Neural cell (in vitro differentiated cells): ENCODE measurements around the gene PATL2.

Source experiments
- CTCF ChIP-seq: fragments of 450-650 bp; IDR thresholded peaks from 2 replicates; pipeline ENCODE4 v1.5.1; 2014; ENCODE audit warnings: antibody characterized with exemption, mild to moderate bottlenecking, moderate library complexity; ENCODE audit not compliant: poor library complexity, severe bottlenecking
- EP300 ChIP-seq: fragments of 450-650 bp; conservative IDR thresholded peaks from 2 replicates; pipeline ENCODE4 v1.6.1; 2014; ENCODE audit warnings: antibody characterized with exemption, mild to moderate bottlenecking, moderate library complexity; ENCODE audit not compliant: poor library complexity, severe bottlenecking
- MXI1 ChIP-seq: fragments of 450-650 bp; conservative IDR thresholded peaks from 2 replicates; pipeline ENCODE4 v1.6.1; 2014; ENCODE audit warnings: antibody characterized with exemption, mild to moderate bottlenecking; ENCODE audit not compliant: poor library complexity, severe bottlenecking
- POLR2AphosphoS5 ChIP-seq: IDR thresholded peaks from 2 replicates; pipeline ENCODE4 v1.6.1; 2012
- REST ChIP-seq: IDR thresholded peaks from 2 replicates; pipeline ENCODE4 v1.6.1; 2012; ENCODE audit warnings: borderline replicate concordance
- TAF1 ChIP-seq: IDR thresholded peaks from 2 replicates; pipeline ENCODE4 v1.6.1; 2012; ENCODE audit warnings: low read depth

GRCh38 chr15:44716983-44717602 is 6.0 kb upstream of the PATL2 start:
- no peak for TF ChIP-seq REST
- TF ChIP-seq CTCF, result no peak
- no peak for TF ChIP-seq EP300
- no peak for TF ChIP-seq TAF1
- TF ChIP-seq MXI1, result no peak
- no peak for TF ChIP-seq POLR2AphosphoS5
